Ovary (tissue), 9 donors: ENCODE data around the gene TSPAN1. TPM values are rescaled to one million over a fixed set of nuclear protein-coding genes. Genes with fewer than 3 reads are reported as not detected.

Source experiments
- DNase-seq, 5 donors: peaks; one replicate each; pipeline ENCODE4 v3.0.0-alpha.2; 2019 to 2020
- H3K27ac ChIP-seq, 2 donors: fragments of 200-600 bp; one replicate each; pipeline versions ENCODE4 v1.5.1 to v1.8.0; 2019 to 2022
- H3K27me3 ChIP-seq: fragments of 200-600 bp; one replicate; pipeline ENCODE4 v1.8.0; 2022
- H3K36me3 ChIP-seq: fragments of 200-600 bp; sonication (generic); one replicate; pipeline ENCODE4 v1.5.1; 2019
- H3K4me1 ChIP-seq: one replicate; pipeline ENCODE4 v1.8.1; 2013; ENCODE audit warnings: mild to moderate bottlenecking, moderate library complexity; ENCODE audit not compliant: insufficient read depth
- H3K4me3 ChIP-seq: fragments of 200-600 bp; sonication (generic); one replicate; pipeline ENCODE4 v1.5.1; 2017
- H3K9me3 ChIP-seq, 2 donors: fragments of 200-600 bp in 1 of 2; sonication (generic) in 1 of 2; one replicate each; pipeline versions ENCODE4 v1.5.1 to v1.8.1; 2013 to 2019; ENCODE audit warnings: mild to moderate bottlenecking in 1 of 2, moderate library complexity in 1 of 2
- EP300 ChIP-seq: sonication (generic); formaldehyde crosslinking; IDR thresholded peaks from one replicate; pipeline ENCODE4 v1.6.1; 2017; ENCODE audit warnings: antibody characterized with exemption
- POLR2A ChIP-seq: fragments of 450-650 bp; IDR thresholded peaks from one replicate; pipeline ENCODE4 v1.6.1; 2017; ENCODE audit warnings: antibody characterized with exemption, mild to moderate bottlenecking, moderate library complexity
- WGBS, 3 donors: extraction: QIAGEN DNeasy Blood & Tissue Kit in 1 of 3; methylation state at CpG; one replicate each; pipeline versions ENCODE4 v1.1.5 to v1.1.7; 2013 to 2017; 5-methylcytosine and 5-hydroxymethylcytosine counted together
- intact Hi-C, 4 donors: fragments of 100-400 bp; cut with DNase I; formaldehyde crosslinking; loops; one replicate each; pipeline versions ENCODE4 v1.11.0 to v1.15.1; 2022 to 2023
- polyA plus RNA-seq, 2 donors: library from polyadenylated mRNA; stranded (reverse); fragments of 200-250 nt in 1 of 2; fragments of 350-450 nt in 1 of 2; fragmentation: Illumina TruSeq in 1 of 2; extraction: RNeasy Lipid Tissue Mini Kit (QIAGEN cat#74804) in 1 of 2; gene quantifications; one replicate each; pipeline ENCODE4 v1.2.3, GENCODE V29; 2013 to 2014
- total RNA-seq, 7 donors: library from RNA; depleted of rRNA in 2 of 7; stranded (reverse); fragments of >200 nt in 2 of 7; fragmentation: NEBNext Ultra II Directional in 3 of 7; extraction: Animal tissue kit (Norgen Biotek cat#: 25700) in 3 of 7; gene quantifications; one replicate each; pipeline versions ENCODE4 v1.1.0 to v1.2.4, GENCODE V29; 2016 to 2023
- TF ChIP-seq, protein P1 (sequence below), 3 donors: fragments of 450-650 bp in 2 of 3; fragments of 200-600 bp in 1 of 3; IDR thresholded peaks; one replicate each; pipeline versions ENCODE4 v1.5.1 to v1.8.0; 2016 to 2022; ENCODE audit warnings: antibody characterized with exemption in 3 of 3, mild to moderate bottlenecking in 1 of 3
- donor health status: DM: no; HTN: no; CAD: no; lungs with moderate emphysema.
- donor health status: DM: no; HTN: no; CAD: no.
- donor health status: Bipolar disorder and iron deficiency.
- donor health status: DM: yes; HTN: yes; CAD: no.
- donor health status: DM: no; HTN: no; CAD: no.
- donor health status: DM: yes; HTN: yes; CAD: no.

Gene TSPAN1
- total and polyA plus RNA-seq, 9 donors, result 0.18 to 26.9 (median 2.8) TPM

DNA sequence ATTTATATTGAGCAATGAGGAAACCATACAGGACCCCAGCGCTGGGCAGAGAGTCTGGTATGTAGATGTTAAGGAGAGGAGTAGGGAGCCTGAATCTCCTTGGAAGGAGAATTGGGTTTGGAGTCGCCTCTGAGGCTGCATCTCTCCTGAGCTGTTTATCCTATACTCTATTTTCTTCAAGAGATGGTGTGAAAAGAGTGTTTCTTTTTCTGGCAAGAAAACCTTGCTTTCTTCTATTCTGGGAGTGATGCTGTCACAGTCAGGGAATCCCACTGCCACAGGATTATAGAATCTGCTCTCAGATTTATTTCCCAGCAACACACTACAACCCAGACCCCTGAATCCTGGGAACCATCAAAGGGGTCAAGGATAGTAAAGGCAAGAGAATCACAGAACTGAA is 31.5 kb downstream of the TSPAN1 start:
- TF ChIP-seq POLR2A (no peak), EP300 (no peak)
- TF ChIP-seq, protein P1, sequence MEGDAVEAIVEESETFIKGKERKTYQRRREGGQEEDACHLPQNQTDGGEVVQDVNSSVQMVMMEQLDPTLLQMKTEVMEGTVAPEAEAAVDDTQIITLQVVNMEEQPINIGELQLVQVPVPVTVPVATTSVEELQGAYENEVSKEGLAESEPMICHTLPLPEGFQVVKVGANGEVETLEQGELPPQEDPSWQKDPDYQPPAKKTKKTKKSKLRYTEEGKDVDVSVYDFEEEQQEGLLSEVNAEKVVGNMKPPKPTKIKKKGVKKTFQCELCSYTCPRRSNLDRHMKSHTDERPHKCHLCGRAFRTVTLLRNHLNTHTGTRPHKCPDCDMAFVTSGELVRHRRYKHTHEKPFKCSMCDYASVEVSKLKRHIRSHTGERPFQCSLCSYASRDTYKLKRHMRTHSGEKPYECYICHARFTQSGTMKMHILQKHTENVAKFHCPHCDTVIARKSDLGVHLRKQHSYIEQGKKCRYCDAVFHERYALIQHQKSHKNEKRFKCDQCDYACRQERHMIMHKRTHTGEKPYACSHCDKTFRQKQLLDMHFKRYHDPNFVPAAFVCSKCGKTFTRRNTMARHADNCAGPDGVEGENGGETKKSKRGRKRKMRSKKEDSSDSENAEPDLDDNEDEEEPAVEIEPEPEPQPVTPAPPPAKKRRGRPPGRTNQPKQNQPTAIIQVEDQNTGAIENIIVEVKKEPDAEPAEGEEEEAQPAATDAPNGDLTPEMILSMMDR (IDR thresholded peaks at IDR 0.05), result no peak
- intact Hi-C loops, result no loop called here

DNA sequence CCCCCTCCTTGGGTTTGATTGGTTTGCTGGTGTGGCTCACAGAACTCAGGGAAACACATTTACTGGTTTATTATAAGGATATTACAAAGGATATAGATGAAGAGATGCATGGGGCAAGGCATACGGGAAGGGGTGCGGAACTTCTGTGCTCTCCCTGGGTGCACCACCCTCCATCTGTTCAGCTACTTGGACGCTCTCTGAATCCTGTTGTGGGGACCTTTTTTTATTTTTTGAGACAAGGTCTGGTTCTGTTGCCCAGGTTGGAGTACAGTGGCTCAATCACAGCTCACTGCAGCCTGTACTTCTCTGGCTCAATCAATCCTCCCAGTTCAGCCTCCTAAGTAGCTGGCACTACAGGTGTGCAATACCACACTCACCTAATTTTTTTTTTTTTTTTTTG is 35.7 kb downstream of the TSPAN1 start:
- Histone ChIP-seq H3K36me3 (no peaks in the 10 kb centered on the region), H3K4me1 (no peaks in the 10 kb centered on the region), H3K27ac (no peak overlapping the region), H3K9me3 (no peaks in the 10 kb centered on the region), H3K4me3 (no peak overlapping the region), H3K27me3 (no peaks in the 10 kb centered on the region)
- intact Hi-C loops, result no loop called here
- WGBS, 3 donors, result 92 to 96% (median 94%) methylated on average over 3 of the region's 3 CpGs
- no peak for DNase-seq
- TF ChIP-seq, protein P1 (IDR thresholded peaks at IDR 0.05), result no peak
- TF ChIP-seq EP300, result no peak
- no peak for TF ChIP-seq POLR2A

More for the DNA sequence above, 31.5 kb downstream of the TSPAN1 start:
- 82 to 83% (median 82%) methylated on average over 2 of the region's 2 CpGs for WGBS, 3 donors
- no peak for DNase-seq
- Histone ChIP-seq H3K9me3 (no peaks in the 10 kb centered on the region), H3K4me3 (no peak overlapping the region), H3K36me3 (no peaks in the 10 kb centered on the region), H3K27ac (no peak overlapping the region), H3K4me1 (no peaks in the 10 kb centered on the region), H3K27me3 (no peaks in the 10 kb centered on the region)

DNA sequence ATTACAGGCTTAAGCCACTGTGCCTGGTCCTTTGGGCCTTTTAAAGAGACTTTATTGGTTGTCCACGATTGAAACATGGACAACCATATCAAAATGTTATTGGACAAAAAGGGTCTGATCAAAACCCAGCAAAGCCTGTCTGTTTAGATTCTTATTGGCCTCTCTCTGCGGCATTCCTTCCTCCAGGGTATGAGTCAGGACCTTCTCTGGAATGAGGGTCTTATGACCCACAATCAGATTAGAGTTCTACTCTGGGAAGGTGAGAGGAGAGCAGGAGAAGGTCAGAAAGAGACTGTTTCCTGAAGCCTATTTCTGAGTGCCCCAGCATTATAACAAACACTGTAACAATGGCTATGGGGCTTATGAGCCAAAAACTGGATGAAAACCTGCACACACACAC is 36.2 kb downstream of the TSPAN1 start:
- H3K4me1 ChIP-seq, result no peaks in the 10 kb centered on the region
- no peaks in the 10 kb centered on the region for H3K27me3 ChIP-seq
- no peak overlapping the region for H3K27ac ChIP-seq
- intact Hi-C loops, result no loop called here
- DNase-seq, result no peak
- no peak for TF ChIP-seq POLR2A
- no peak for TF ChIP-seq EP300
- TF ChIP-seq, protein P1 (IDR thresholded peaks at IDR 0.05), result no peak
- H3K36me3 ChIP-seq, result no peaks in the 10 kb centered on the region
- no peaks in the 10 kb centered on the region for H3K9me3 ChIP-seq
- WGBS, 3 donors, result 70 to 74% (median 72%) methylated on average over 2 of the region's 2 CpGs
- no peak overlapping the region for H3K4me3 ChIP-seq

DNA sequence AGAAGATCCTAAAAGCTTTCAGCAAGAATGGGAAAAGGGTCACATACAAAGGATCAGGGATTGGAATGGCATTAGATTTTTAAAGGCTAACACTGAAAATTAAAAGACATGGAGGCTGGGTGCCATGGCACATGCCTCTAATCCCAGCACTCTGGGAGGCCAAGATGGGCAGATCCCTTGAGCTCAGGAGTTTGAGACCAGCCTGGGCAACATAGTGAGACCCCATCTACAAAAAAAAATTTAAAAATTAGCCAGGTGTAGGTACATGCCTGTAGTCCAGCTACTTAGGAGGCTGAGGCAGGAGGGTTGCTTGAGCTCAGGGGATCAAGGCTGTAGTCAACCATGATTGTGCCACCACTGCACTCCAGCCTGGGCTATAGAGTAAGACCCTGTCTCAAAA is 40.6 kb downstream of the TSPAN1 start:
- no peak for DNase-seq
- Histone ChIP-seq H3K27me3 (no peaks in the 10 kb centered on the region), H3K4me1 (no peaks in the 10 kb centered on the region), H3K27ac (no peak overlapping the region), H3K9me3 (no peaks in the 10 kb centered on the region), H3K4me3 (no peak overlapping the region), H3K36me3 (no peaks in the 10 kb centered on the region)
- no peak for TF ChIP-seq EP300
- TF ChIP-seq, protein P1 (IDR thresholded peaks at IDR 0.05), result no peak
- no peak for TF ChIP-seq POLR2A
- intact Hi-C loops, result no loop called here

DNA sequence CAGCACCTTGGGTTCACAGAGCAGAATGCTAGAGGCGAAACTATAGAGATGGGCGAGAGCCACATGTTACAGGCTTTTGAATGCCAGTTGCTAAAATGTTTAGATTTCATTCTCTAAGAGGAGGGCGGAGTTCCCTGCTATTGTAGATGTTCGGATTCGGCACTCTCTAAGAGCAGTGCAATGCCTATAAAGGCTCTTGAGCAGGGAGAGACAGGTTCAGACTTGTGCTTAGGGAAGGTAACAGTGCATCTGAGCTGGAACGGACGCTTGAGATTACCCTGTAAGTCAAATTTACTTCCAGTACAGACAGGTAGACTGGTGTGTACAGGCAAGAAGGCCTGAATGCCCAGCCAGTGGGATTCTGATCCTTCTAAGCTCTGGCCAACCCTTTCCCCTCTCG is 43.6 kb downstream of the TSPAN1 start:
- no peak overlapping the region for H3K27ac ChIP-seq
- WGBS, 3 donors, result 84 to 92% (median 88%) methylated on average over 8 of the region's 8 CpGs
- H3K4me3 ChIP-seq, result no peak overlapping the region
- no peaks in the 10 kb centered on the region for H3K36me3 ChIP-seq
- intact Hi-C loops, result no loop called here
- no peak for DNase-seq
- H3K9me3 ChIP-seq, result no peaks in the 10 kb centered on the region
- no peaks in the 10 kb centered on the region for H3K27me3 ChIP-seq
- TF ChIP-seq POLR2A (no peak), EP300 (no peak)
- TF ChIP-seq, protein P1 (IDR thresholded peaks at IDR 0.05), result no peak
- H3K4me1 ChIP-seq, result no peaks in the 10 kb centered on the region
